Peyer's patch (tissue), 4 donors: ENCODE measurements around the gene TMC3. TPM values are rescaled to one million over a fixed set of nuclear protein-coding genes. Genes with fewer than 3 reads are reported as not detected.
A peak's percentile ranks its signal among the peaks of the same experiment; 100 is the strongest.

Experiments
- DNase-seq, 3 donors: peaks; one replicate each; pipeline ENCODE4 v3.0.0-alpha.2; 2017 to 2019
- H3K27ac ChIP-seq, 4 donors: fragments of 200-600 bp; sonication (generic); one replicate each; pipeline ENCODE4 v1.5.1; 2016 to 2019
- H3K27me3 ChIP-seq, 2 donors: fragments of 200-600 bp; sonication (generic); one replicate each; pipeline ENCODE4 v1.5.1; 2019
- H3K36me3 ChIP-seq, 3 donors: fragments of 200-600 bp; sonication (generic); one replicate each; pipeline ENCODE4 v1.5.1; 2016 to 2019
- H3K4me1 ChIP-seq, 4 donors: fragments of 200-600 bp; sonication (generic); one replicate each; pipeline ENCODE4 v1.5.1; 2016 to 2019
- H3K4me3 ChIP-seq, 4 donors: fragments of 200-600 bp; sonication (generic); 1 replicate in 3 of 4; 2 replicates in 1 of 4; pipeline ENCODE4 v1.5.1; 2016 to 2019; ENCODE audit warnings: mild to moderate bottlenecking in 1 of 4
- H3K9me3 ChIP-seq, 4 donors: fragments of 200-600 bp; sonication (generic); one replicate each; pipeline ENCODE4 v1.5.1; 2016 to 2019; ENCODE audit warnings: mild to moderate bottlenecking in 1 of 4
- POLR2A ChIP-seq, 2 donors: fragments of 450-650 bp; IDR thresholded peaks; one replicate each; pipeline ENCODE4 v1.5.1; 2017; ENCODE audit warnings: antibody characterized with exemption in 2 of 2, mild to moderate bottlenecking in 2 of 2, moderate library complexity in 2 of 2
- total RNA-seq, 4 donors: library from RNA; depleted of rRNA; stranded (reverse); fragments of >200 nt; gene quantifications; one replicate each; pipeline ENCODE4 v1.1.0, GENCODE V29; 2016
- TF ChIP-seq, protein P1 (sequence below), 6 experiments: fragments of 450-650 bp in 4 of 6; fragments of 200-600 bp in 2 of 6; sonication (generic) in 1 of 6; IDR thresholded peaks; one replicate each; pipeline ENCODE4 v1.5.1; 2017 to 2019; ENCODE audit warnings: antibody characterized with exemption in 6 of 6, mild to moderate bottlenecking in 3 of 6, moderate library complexity in 1 of 6

Gene TMC3
- total RNA-seq, 4 donors from 2014 or later = not detected

DNA sequence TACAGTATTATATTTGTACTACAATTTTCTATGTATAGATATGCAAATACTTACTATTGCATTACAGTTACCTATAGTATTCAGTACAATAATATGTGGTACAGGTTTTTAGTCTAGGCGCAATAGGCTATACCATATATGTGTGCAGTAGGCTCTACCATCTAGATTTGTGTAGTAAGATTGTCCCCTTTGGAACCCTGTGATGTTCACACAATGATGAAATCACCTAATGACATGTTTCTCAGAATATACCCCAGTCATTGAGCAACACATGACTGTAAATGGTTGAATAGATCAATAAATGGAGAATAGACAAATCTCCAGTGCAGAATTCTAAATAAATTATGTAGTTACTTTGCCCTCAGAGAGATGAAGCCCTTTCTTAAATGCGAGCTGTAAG, 17.6 kb upstream of the TMC3 start:
- Histone ChIP-seq H3K4me3 (no peak overlapping the region), H3K36me3 (no peaks in the 10 kb centered on the region), H3K9me3 (no peaks in the 10 kb centered on the region), H3K27me3 (no peaks in the 10 kb centered on the region), H3K27ac (no peak overlapping the region), H3K4me1 (peaks cover 0 to 11% (median under 1%) of the 10 kb centered on the region in 4 donors)
- TF ChIP-seq, protein P1, sequence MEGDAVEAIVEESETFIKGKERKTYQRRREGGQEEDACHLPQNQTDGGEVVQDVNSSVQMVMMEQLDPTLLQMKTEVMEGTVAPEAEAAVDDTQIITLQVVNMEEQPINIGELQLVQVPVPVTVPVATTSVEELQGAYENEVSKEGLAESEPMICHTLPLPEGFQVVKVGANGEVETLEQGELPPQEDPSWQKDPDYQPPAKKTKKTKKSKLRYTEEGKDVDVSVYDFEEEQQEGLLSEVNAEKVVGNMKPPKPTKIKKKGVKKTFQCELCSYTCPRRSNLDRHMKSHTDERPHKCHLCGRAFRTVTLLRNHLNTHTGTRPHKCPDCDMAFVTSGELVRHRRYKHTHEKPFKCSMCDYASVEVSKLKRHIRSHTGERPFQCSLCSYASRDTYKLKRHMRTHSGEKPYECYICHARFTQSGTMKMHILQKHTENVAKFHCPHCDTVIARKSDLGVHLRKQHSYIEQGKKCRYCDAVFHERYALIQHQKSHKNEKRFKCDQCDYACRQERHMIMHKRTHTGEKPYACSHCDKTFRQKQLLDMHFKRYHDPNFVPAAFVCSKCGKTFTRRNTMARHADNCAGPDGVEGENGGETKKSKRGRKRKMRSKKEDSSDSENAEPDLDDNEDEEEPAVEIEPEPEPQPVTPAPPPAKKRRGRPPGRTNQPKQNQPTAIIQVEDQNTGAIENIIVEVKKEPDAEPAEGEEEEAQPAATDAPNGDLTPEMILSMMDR (IDR thresholded peaks at IDR 0.05) = no peak
- TF ChIP-seq POLR2A (IDR thresholded peaks at IDR 0.05) = no peak
- DNase-seq = no peak

DNA sequence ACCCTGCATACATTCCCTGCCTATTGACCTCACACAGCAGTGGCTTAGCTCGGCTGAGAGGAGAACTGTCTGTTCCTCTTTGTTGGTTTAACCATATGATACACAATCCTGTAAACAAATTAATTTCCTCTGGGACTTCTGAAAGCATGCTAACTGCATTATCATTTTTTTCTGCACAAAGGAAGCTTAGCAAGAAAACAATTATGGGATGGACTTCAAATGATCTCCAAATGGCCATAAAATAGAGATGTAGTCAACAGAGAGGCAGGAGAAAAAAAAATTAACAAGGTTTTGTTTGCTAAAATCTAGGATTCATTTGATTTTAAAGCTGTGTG, 14.4 kb upstream of the TMC3 start:
- no peaks in the 10 kb centered on the region for H3K36me3 ChIP-seq
- H3K4me1 ChIP-seq = peaks cover 0 to 27% (median 3%) of the 10 kb centered on the region in 4 donors
- H3K27me3 ChIP-seq = no peaks in the 10 kb centered on the region
- no peak overlapping the region for H3K27ac ChIP-seq
- no peak overlapping the region for H3K4me3 ChIP-seq
- no peaks in the 10 kb centered on the region for H3K9me3 ChIP-seq
- no peak for DNase-seq
- TF ChIP-seq, protein P1 (IDR thresholded peaks at IDR 0.05) = no peak
- TF ChIP-seq POLR2A (IDR thresholded peaks at IDR 0.05) = no peak

DNA sequence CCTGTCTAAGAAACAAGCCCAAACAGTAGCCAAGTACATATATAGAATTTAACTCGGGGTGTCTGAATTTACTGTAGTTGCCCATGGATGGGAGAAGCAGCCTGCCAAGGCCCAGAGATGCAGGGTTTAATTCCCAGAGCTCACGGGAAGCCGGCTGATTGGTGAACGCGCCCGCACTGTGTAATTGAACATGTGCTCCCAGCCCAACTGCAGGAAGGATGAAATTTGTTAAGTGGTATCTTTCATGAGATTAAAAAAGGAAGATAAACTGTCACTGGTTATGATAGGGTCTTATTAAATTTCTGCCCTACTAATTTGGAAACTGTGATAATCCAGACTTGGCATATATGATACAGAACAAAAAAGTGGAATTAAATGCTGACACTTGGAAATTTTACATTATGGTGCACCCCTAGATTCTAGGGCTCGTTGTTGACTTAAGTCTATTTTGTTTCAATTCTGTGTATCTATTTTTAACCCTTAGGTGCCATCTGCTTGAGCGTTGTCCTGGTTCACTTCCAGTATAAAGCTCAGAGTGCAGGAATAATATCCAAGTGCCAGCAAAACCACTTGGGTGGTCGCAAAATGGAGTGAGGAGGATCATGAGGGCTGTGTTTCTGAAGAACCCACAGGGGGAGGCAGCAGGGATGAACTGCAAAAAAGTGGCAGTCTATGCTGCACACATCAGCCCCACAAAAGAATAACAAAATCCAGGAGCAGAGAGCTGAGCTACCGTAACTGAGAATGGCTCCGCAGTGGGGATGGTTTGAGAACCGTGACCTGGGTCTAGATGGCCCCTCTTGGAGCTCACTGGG, 13.8 kb upstream of the TMC3 start:
- peak overlapping the region in 2 of 4 donors; percentile 13 to 47 for H3K27ac ChIP-seq
- no peaks in the 10 kb centered on the region for H3K27me3 ChIP-seq
- H3K4me1 ChIP-seq = peaks cover 0 to 27% (median 3%) of the 10 kb centered on the region in 4 donors
- no peak for TF ChIP-seq POLR2A (IDR thresholded peaks at IDR 0.05)
- TF ChIP-seq, protein P1 (IDR thresholded peaks at IDR 0.05) = no peak
- no peaks in the 10 kb centered on the region for H3K9me3 ChIP-seq
- no peak for DNase-seq
- no peaks in the 10 kb centered on the region for H3K36me3 ChIP-seq
- H3K4me3 ChIP-seq = no peak overlapping the region

DNA sequence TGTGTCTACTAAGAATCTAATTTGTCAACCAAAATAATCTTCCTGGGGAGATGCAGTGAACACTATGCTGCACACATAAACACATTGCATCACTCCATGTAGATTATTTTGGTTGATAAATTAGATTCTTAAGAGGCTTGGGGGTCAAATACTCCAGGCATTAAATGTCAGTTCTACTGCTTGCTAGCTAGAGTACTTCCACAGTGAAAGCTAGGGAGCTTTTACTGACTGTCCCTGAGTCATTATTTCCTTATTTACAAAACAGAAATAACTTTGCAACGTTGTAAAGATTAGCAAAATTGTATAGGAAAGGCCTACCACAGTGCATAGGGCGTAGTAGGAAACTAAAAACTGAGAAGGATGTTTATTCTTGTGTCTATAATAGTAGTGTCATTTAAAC, 12.9 kb upstream of the TMC3 start:
- no peak for TF ChIP-seq POLR2A (IDR thresholded peaks at IDR 0.05)
- TF ChIP-seq, protein P1 (IDR thresholded peaks at IDR 0.05) = no peak
- H3K9me3 ChIP-seq = no peaks in the 10 kb centered on the region
- no peak for DNase-seq
- no peak overlapping the region for H3K4me3 ChIP-seq
- H3K27ac ChIP-seq = peak overlapping the region in 2 of 4 donors; percentile 13 to 47
- H3K36me3 ChIP-seq = no peaks in the 10 kb centered on the region
- peaks cover 0 to 27% (median 3%) of the 10 kb centered on the region in 4 donors for H3K4me1 ChIP-seq
- no peaks in the 10 kb centered on the region for H3K27me3 ChIP-seq

DNA sequence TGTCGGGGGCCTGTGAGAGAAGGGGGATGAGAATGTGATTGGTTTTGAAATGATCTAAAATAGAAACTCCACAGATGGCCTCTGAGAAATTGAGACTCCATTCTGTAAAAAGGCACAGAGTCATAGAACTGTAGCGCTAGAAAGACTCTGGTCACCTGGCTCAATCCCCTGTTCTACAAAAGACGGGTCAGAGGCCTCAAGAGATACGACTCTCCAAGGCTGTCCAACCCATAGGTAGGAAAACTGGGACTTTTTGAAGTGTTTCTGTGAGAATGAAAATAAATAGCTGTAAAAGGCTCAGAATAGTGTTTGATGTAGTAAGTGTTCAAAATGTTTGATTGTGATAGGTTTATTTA, 11.7 kb upstream of the TMC3 start:
- no peaks in the 10 kb centered on the region for H3K9me3 ChIP-seq
- H3K4me1 ChIP-seq = peaks cover 0 to 27% (median 3%) of the 10 kb centered on the region in 4 donors
- TF ChIP-seq, protein P1 (IDR thresholded peaks at IDR 0.05) = no peak
- TF ChIP-seq POLR2A (IDR thresholded peaks at IDR 0.05) = no peak
- no peak for DNase-seq
- H3K4me3 ChIP-seq = no peak overlapping the region
- no peaks in the 10 kb centered on the region for H3K27me3 ChIP-seq
- peak overlapping the region in 2 of 4 donors; percentile 13 to 50 for H3K27ac ChIP-seq
- no peaks in the 10 kb centered on the region for H3K36me3 ChIP-seq
